Caco-2 (cell line): ENCODE data around the gene CLCN1. TPM values are rescaled to one million over a fixed set of nuclear protein-coding genes. Genes with fewer than 3 reads are reported as not detected.
A peak's percentile ranks its signal among the peaks of the same experiment; 100 is the strongest.

Experiments used
- BruUV-seq: library from RNA; stranded (reverse); fragments of 400-500 nt; replicated peaks from 2 replicates; lab custom pipeline; 2021; lab: Mats Ljungman, UMichigan
- CTCF ChIA-PET: fragments of 300-600 bp; sonication (Branson Sonifier 250); formaldehyde crosslinking; loops from one replicate; lab custom pipeline; 2022; ENCODE audit warnings: antibody characterized with exemption; lab: Charles Lee
- POLR2A ChIA-PET: fragments of 300-600 bp; sonication (Branson Sonifier 250); formaldehyde crosslinking; loops from one replicate; lab custom pipeline; 2022; ENCODE audit warnings: antibody characterized with exemption; lab: Charles Lee
- DNase-seq, 2 experiments: peaks; one replicate each; pipeline versions ENCODE4 v3.0.0 to v3.0.0-alpha.2; 2020 to 2022
- H3K27me3 ChIP-seq: replicated peaks from 2 replicates; pipeline ENCODE4 v1.6.0; 2011; ENCODE audit warnings: low read length; ENCODE audit not compliant: control insufficient read depth, insufficient read depth
- H3K36me3 ChIP-seq: 2 replicates; pipeline ENCODE4 v1.5.1; 2011; ENCODE audit warnings: low read length; ENCODE audit not compliant: control insufficient read depth, insufficient read depth
- H3K4me1 ChIP-seq: fragments of 250-450 bp; sonication (Bioruptor Pico); 2 replicates; pipeline ENCODE4 v1.5.1; 2020; ENCODE audit warnings: mild to moderate bottlenecking
- H3K4me3 ChIP-seq: 2 replicates; pipeline ENCODE4 v1.5.1; 2011; ENCODE audit warnings: low read depth, mild to moderate bottlenecking, control low read depth, low read length
- H3K9me3 ChIP-seq: fragments of 250-450 bp; sonication (Bioruptor Pico); 2 replicates; pipeline ENCODE4 v1.5.1; 2020; ENCODE audit warnings: mild to moderate bottlenecking, moderate library complexity
- H3K27ac Mint-ChIP-seq: one replicate; pipeline ENCODE4 v1.8.0; 2022; ENCODE audit warnings: mixed read lengths; ENCODE audit not compliant: unreplicated experiment
- H3K27me3 Mint-ChIP-seq: one replicate; pipeline ENCODE4 v1.8.0; 2022; ENCODE audit warnings: mixed read lengths; ENCODE audit not compliant: insufficient read depth, unreplicated experiment
- H3K36me3 Mint-ChIP-seq: one replicate; pipeline ENCODE4 v1.8.0; 2022; ENCODE audit warnings: mild to moderate bottlenecking, mixed read lengths; ENCODE audit not compliant: insufficient read depth, unreplicated experiment
- H3K4me1 Mint-ChIP-seq: one replicate; pipeline ENCODE4 v1.8.0; 2022; ENCODE audit warnings: low read depth, mixed read lengths; ENCODE audit not compliant: unreplicated experiment
- H3K4me3 Mint-ChIP-seq: one replicate; pipeline ENCODE4 v1.8.0; 2022; ENCODE audit warnings: mild to moderate bottlenecking, moderate library complexity, mixed read lengths; ENCODE audit not compliant: unreplicated experiment
- H3K9me3 Mint-ChIP-seq: one replicate; pipeline ENCODE4 v1.8.0; 2022; ENCODE audit warnings: mixed read lengths; ENCODE audit not compliant: unreplicated experiment
- intact Hi-C: fragments of 100-400 bp; cut with micrococcal nuclease; formaldehyde crosslinking; loops from one replicate; pipeline ENCODE4 v1.10.0; 2022; ENCODE audit not compliant: unreplicated experiment
- total RNA-seq: library from RNA; stranded (reverse); gene quantifications from 2 replicates; pipeline ENCODE4 v1.2.3, GENCODE V29; 2022
- TF ChIP-seq, protein P1 (sequence below), 2 experiments: fragments of 200-600 bp in 1 of 2; IDR thresholded peaks; 1 replicate in 1 of 2; 2 replicates in 1 of 2; pipeline versions ENCODE4 v1.5.1 to v1.8.0; 2011 to 2022; ENCODE audit warnings: antibody characterized with exemption in 1 of 2, control low read depth in 1 of 2, inconsistent platforms in 1 of 2, low read depth in 1 of 2, low read length in 1 of 2, mild to moderate bottlenecking in 1 of 2, moderate library complexity in 1 of 2; ENCODE audit not compliant: insufficient read depth in 1 of 2, severe bottlenecking in 1 of 2, unreplicated experiment in 1 of 2

CLCN1 gene
- total RNA-seq, 1 experiment from 2014 or later: 1.9 TPM

DNA sequence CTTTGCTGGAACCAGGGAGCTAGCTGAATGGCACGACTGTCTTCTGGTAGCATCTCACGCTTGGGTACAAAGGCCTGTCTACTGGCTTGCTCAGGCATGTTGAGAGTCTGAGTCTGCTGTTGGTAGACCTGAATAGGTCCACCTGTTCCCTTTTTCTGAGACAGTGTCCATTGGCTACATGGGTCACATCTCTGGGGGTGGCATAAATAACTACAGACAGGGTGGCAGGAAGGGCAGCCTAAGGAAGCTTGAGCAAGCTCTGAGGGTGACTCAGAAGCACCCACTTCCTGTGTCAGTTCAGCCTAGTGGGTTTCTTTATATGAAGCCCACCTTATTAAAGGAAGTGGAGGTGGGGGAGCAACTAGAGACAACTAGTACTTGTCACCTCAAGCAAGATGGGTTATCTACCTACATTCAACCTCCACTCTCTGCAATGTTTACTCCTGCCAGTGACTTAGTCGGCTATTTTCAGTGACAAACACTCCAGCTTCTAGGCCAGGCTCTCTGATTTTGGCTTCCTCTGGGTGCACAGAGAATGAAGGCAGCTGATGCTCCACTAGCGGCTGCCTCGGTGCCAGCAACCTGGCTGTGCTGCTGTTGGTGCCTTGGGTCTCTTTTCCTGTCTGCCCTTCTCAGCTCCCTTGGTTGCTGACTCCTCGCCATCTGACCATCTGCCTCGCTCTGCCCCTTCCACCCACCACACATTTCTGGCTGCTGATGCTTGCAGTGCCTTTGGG is 59.6 kb downstream of the CLCN1 start:
- POLR2A ChIA-PET: no interaction called here
- Histone ChIP-seq H3K9me3 (no peaks in the 10 kb centered on the region), H3K36me3 (no peaks in the 10 kb centered on the region; the same call in 1 of the 2 replicates), H3K4me3 (no peak overlapping the region), H3K4me1 (peaks cover 35% of the 10 kb centered on the region), H3K27me3 (no peaks in the 10 kb centered on the region)
- BruUV-seq: no TSS peak
- Mint-ChIP-seq H3K9me3 (no peaks in the 10 kb centered on the region), H3K36me3 (peaks cover 22% of the 10 kb centered on the region), H3K27ac (no peak overlapping the region), H3K27me3 (no peaks in the 10 kb centered on the region), H3K4me1 (peaks cover 41% of the 10 kb centered on the region), H3K4me3 (no peak overlapping the region)
- TF ChIP-seq, protein P1, sequence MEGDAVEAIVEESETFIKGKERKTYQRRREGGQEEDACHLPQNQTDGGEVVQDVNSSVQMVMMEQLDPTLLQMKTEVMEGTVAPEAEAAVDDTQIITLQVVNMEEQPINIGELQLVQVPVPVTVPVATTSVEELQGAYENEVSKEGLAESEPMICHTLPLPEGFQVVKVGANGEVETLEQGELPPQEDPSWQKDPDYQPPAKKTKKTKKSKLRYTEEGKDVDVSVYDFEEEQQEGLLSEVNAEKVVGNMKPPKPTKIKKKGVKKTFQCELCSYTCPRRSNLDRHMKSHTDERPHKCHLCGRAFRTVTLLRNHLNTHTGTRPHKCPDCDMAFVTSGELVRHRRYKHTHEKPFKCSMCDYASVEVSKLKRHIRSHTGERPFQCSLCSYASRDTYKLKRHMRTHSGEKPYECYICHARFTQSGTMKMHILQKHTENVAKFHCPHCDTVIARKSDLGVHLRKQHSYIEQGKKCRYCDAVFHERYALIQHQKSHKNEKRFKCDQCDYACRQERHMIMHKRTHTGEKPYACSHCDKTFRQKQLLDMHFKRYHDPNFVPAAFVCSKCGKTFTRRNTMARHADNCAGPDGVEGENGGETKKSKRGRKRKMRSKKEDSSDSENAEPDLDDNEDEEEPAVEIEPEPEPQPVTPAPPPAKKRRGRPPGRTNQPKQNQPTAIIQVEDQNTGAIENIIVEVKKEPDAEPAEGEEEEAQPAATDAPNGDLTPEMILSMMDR (IDR thresholded peaks at IDR 0.05; ENCODE audit: insufficient read depth in 1 of 2, low read depth in 1 of 2, low read length in 1 of 2, severe bottlenecking in 1 of 2, unreplicated experiment in 1 of 2): no peak
- no peak for DNase-seq
- CTCF ChIA-PET: interaction anchor here (1.3 to 1.6 kb wide), 2 partner anchors 30 to 135 kb away, joined by 3 to 4 read pairs; no protein-coding TSS in a partner anchor
- intact Hi-C loops: no loop called here

DNA sequence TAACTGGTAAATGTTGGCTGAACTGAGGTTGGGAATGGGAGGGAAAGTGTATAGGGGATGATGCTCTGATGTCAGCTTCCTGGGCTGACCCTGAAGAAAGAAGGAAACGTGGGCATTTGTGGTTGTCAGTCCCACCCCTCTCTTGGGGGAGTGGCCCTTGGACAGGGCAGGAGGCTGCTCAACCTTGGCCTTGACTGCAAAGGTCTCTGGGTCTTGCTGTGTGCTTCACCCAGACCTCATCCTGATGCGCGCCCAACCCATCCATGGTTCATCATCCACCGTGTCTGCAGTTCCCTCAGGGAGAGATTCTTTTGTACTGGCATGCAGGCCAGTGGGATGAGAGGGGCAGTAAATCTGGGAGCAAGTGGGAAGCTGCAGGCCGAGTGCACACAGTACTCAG is 60.5 kb downstream of the CLCN1 start:
- no TSS peak for BruUV-seq
- Histone ChIP-seq H3K9me3 (no peaks in the 10 kb centered on the region), H3K27me3 (no peaks in the 10 kb centered on the region), H3K4me1 (peaks cover 27% of the 10 kb centered on the region), H3K4me3 (no peak overlapping the region), H3K36me3 (no peaks in the 10 kb centered on the region; the same call in 1 of the 2 replicates)
- Mint-ChIP-seq H3K27ac (no peak overlapping the region), H3K4me3 (no peak overlapping the region), H3K36me3 (peaks cover 17% of the 10 kb centered on the region), H3K4me1 (peaks cover 32% of the 10 kb centered on the region), H3K9me3 (no peaks in the 10 kb centered on the region), H3K27me3 (no peaks in the 10 kb centered on the region)
- intact Hi-C loops: no loop called here
- ChIA-PET CTCF (interaction anchor here (1.3 kb wide), 1 partner anchor 31 kb away, joined by 3 read pairs; no protein-coding TSS in a partner anchor), POLR2A (no interaction called here)
- TF ChIP-seq, protein P1 (IDR thresholded peaks at IDR 0.05; ENCODE audit: insufficient read depth in 1 of 2, low read depth in 1 of 2, low read length in 1 of 2, severe bottlenecking in 1 of 2, unreplicated experiment in 1 of 2): no peak
- no peak for DNase-seq

DNA sequence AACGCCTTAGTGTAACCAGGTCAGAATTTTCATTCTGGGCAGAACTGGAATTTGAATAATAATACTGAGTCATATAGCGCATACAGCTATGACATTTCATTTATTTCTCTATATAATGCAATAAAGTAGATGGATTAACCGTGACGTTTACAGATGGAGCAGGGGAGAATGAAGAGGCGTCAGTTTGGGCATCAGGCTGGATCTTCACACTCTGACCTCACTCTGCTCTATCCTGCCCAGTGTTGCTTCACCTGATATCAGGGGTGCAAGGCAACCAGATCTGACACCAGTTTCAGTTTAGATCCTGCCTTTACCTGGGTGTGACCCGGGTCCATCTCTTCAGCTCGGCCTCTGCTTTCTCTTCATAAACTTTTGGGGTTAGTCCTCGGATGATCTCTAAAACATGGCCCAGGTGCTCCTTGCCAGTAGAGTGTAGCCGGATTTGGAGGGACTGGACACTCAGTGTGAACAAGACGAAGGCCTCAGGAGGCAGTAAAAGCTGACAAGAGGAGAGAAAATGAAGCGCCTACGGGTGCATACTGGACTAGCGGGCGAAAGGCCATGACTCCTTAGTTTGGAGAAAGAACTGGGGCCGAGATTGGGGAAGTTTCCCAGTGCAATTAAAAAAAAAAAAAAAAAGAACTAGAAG is 63.8 kb downstream of the CLCN1 start:
- no peak for DNase-seq
- intact Hi-C loops: loop anchor here (1.0 to 2.0 kb wide), 5 partner anchors 9 to 139 kb away; partner anchors contain the start of genes EPHA1 and FAM131B
- Mint-ChIP-seq H3K4me1 (peaks cover 14% of the 10 kb centered on the region), H3K9me3 (no peaks in the 10 kb centered on the region), H3K27ac (peak overlapping the region; percentile 90), H3K36me3 (peaks cover 18% of the 10 kb centered on the region), H3K4me3 (peak overlapping the region; percentile 85), H3K27me3 (no peaks in the 10 kb centered on the region)
- H3K36me3 ChIP-seq: no peaks in the 10 kb centered on the region; the same call in 1 of the 2 replicates
- ChIA-PET POLR2A (interaction anchor here (0.6 to 1.9 kb wide), 7 partner anchors 7 to 139 kb away, joined by 3 to 24 read pairs (median 3); no protein-coding TSS in a partner anchor), CTCF (interaction anchor here (0.6 to 1.8 kb wide), 16 partner anchors 8 to 139 kb away, joined by 3 to 23 read pairs (median 6); partner anchors contain the start of genes CASP2 and EPHA1)
- TSS peak; percentile 63 for BruUV-seq
- H3K4me3 ChIP-seq: peak overlapping the region; percentile 70
- no peaks in the 10 kb centered on the region for H3K27me3 ChIP-seq
- TF ChIP-seq, protein P1 (IDR thresholded peaks at IDR 0.05; ENCODE audit: insufficient read depth in 1 of 2, low read depth in 1 of 2, low read length in 1 of 2, severe bottlenecking in 1 of 2, unreplicated experiment in 1 of 2): no peak
- H3K9me3 ChIP-seq: no peaks in the 10 kb centered on the region
- H3K4me1 ChIP-seq: peaks cover 39% of the 10 kb centered on the region
